Naive thymus-derived CD4-positive, alpha-beta T cell (primary cell): ENCODE data around the gene RAI1. TPM values are rescaled to one million over a fixed set of nuclear protein-coding genes. Genes with fewer than 3 reads are reported as not detected.

Experiments used
- ATAC-seq: fragments of 150-1000 bp; cut with Tn5 transposase; 2 replicates; pipeline ENCODE4 v1.10.0; 2021; ENCODE audit warnings: mild to moderate bottlenecking, moderate library complexity
- CTCF ChIA-PET: fragments of 350-600 bp; sonication (Branson Sonifier 250); formaldehyde crosslinking; loops from one replicate; lab custom pipeline; 2021; ENCODE audit warnings: antibody characterized with exemption; lab: Charles Lee
- POLR2A ChIA-PET: fragments of 350-600 bp; sonication (Branson Sonifier 250); formaldehyde crosslinking; loops from one replicate; lab custom pipeline; 2021; ENCODE audit warnings: antibody characterized with exemption, inconsistent platforms; lab: Charles Lee
- DNase-seq, 9 donors: peaks; one replicate each; pipeline versions ENCODE4 v3.0.0 to v3.0.0-alpha.2; 2020 to 2022; ENCODE audit warnings: mixed read lengths in 1 of 9
- H3K27ac ChIP-seq: one replicate; pipeline ENCODE4 v1.7.0; 2013; ENCODE audit warnings: mild to moderate bottlenecking, low read depth, low read length, moderate library complexity
- H3K27me3 ChIP-seq, 2 donors: one replicate each; pipeline ENCODE4 v1.7.0; 2013; ENCODE audit warnings: low read length in 2 of 2, mild to moderate bottlenecking in 2 of 2, moderate library complexity in 2 of 2; ENCODE audit not compliant: control insufficient read depth in 2 of 2, insufficient read depth in 2 of 2
- H3K36me3 ChIP-seq, 3 experiments: 1 replicate in 2 of 3; 2 replicates in 1 of 3; pipeline ENCODE4 v1.7.0; 2013; ENCODE audit warnings: low read length in 3 of 3, mild to moderate bottlenecking in 3 of 3, moderate library complexity in 1 of 3; ENCODE audit not compliant: insufficient read depth in 3 of 3, control insufficient read depth in 2 of 3
- H3K4me1 ChIP-seq, 2 donors: one replicate each; pipeline ENCODE4 v1.7.0; 2013; ENCODE audit warnings: low read length in 2 of 2, mild to moderate bottlenecking in 2 of 2, moderate library complexity in 1 of 2; ENCODE audit not compliant: control insufficient read depth in 2 of 2, insufficient read depth in 2 of 2
- H3K4me3 ChIP-seq: 2 replicates; pipeline ENCODE4 v1.7.0; 2013; ENCODE audit warnings: mild to moderate bottlenecking, low read length
- H3K9me3 ChIP-seq, 3 experiments: 1 replicate in 2 of 3; 2 replicates in 1 of 3; pipeline ENCODE4 v1.7.0; 2013; ENCODE audit warnings: low read length in 3 of 3; ENCODE audit not compliant: control insufficient read depth in 2 of 3
- H3K27ac Mint-ChIP-seq, 9 donors: one replicate each; pipeline ENCODE4 v1.8.0; 2020 to 2022; ENCODE audit warnings: mixed read lengths in 9 of 9, mild to moderate bottlenecking in 8 of 9, moderate library complexity in 5 of 9, inconsistent platforms in 2 of 9
- H3K27me3 Mint-ChIP-seq, 5 donors: one replicate each; pipeline ENCODE4 v1.8.0; 2021 to 2022; ENCODE audit warnings: mixed read lengths in 5 of 5, mild to moderate bottlenecking in 1 of 5
- H3K36me3 Mint-ChIP-seq, 5 donors: one replicate each; pipeline ENCODE4 v1.8.0; 2020 to 2022; ENCODE audit warnings: mixed read lengths in 5 of 5, mild to moderate bottlenecking in 3 of 5, inconsistent platforms in 1 of 5
- H3K4me1 Mint-ChIP-seq, 7 donors: one replicate each; pipeline ENCODE4 v1.8.0; 2020 to 2022; ENCODE audit warnings: mixed read lengths in 7 of 7, mild to moderate bottlenecking in 3 of 7, inconsistent platforms in 1 of 7
- H3K4me3 Mint-ChIP-seq, 10 donors: one replicate each; pipeline ENCODE4 v1.8.0; 2020 to 2022; ENCODE audit warnings: mild to moderate bottlenecking in 10 of 10, mixed read lengths in 10 of 10, moderate library complexity in 6 of 10, inconsistent platforms in 2 of 10
- H3K9me3 Mint-ChIP-seq, 11 donors: one replicate each; pipeline ENCODE4 v1.8.0; 2020 to 2022; ENCODE audit warnings: mixed read lengths in 11 of 11, mild to moderate bottlenecking in 4 of 11, inconsistent platforms in 1 of 11, moderate library complexity in 1 of 11
- intact Hi-C, 2 donors: fragments of 100-400 bp; cut with micrococcal nuclease; formaldehyde crosslinking; loops; one replicate each; pipeline ENCODE4 v1.15.1; 2023
- polyA plus RNA-seq, 2 donors: library from polyadenylated mRNA; unstranded; fragments of 300-500 nt; fragmentation: Illumina TruSeq; gene quantifications; one replicate each; pipeline ENCODE4 v1.2.3, GENCODE V29; 2021
- total RNA-seq, 6 experiments: library from RNA in 5 of 6; stranded (reverse) in 5 of 6; gene quantifications; 1 replicate in 5 of 6; 2 replicates in 1 of 6; pipeline ENCODE4 v1.2.3 and lab custom pipeline; 2021 to 2026

RAI1 gene
- total and polyA plus RNA-seq, 7 experiments from 2014 or later: 2.0 to 46.2 (median 21.2) TPM

- Mint-ChIP-seq H3K4me3 (no peak overlapping the region), H3K36me3 (peaks cover 0 to 3% (median 0%) of the 10 kb centered on the region in 5 donors), H3K27ac (peak overlapping the region in 1 of 9 donors; percentile 7), H3K9me3 (no peaks in the 10 kb centered on the region), H3K4me1 (peaks cover 22 to 38% (median 32%) of the 10 kb centered on the region in 7 donors), H3K27me3 (no peaks in the 10 kb centered on the region)
- DNase-seq (no peak), ATAC-seq (no peak)
- CTCF ChIA-PET: no interaction called here
- H3K27ac ChIP-seq: no peak overlapping the region
- intact Hi-C loops: no loop called here
- no peaks in the 10 kb centered on the region for H3K9me3 ChIP-seq
- H3K4me3 ChIP-seq: no peak overlapping the region
- no peaks in the 10 kb centered on the region for H3K27me3 ChIP-seq
- H3K4me1 ChIP-seq: peaks cover 0 to 14% of the 10 kb centered on the region in 2 donors
- POLR2A ChIA-PET: interaction anchor here (0.6 to 0.7 kb wide), 2 partner anchors 10 to 75 kb away, joined by 3 to 5 read pairs; no protein-coding TSS in a partner anchor
- H3K36me3 ChIP-seq: no peaks in the 10 kb centered on the region
These were observed 86.7 kb downstream of the RAI1 start for GRCh38 chr17:17767887-17768418.

GRCh38 chr17:17768424-17769088 is 87.3 kb downstream of the RAI1 start:
- no peak overlapping the region for H3K27ac ChIP-seq
- ChIA-PET CTCF (no interaction called here), POLR2A (no interaction called here)
- Mint-ChIP-seq H3K4me3 (no peak overlapping the region), H3K27me3 (no peaks in the 10 kb centered on the region), H3K9me3 (no peaks in the 10 kb centered on the region), H3K36me3 (peaks cover 0 to 3% (median 0%) of the 10 kb centered on the region in 5 donors), H3K4me1 (peaks cover 21 to 38% (median 32%) of the 10 kb centered on the region in 7 donors), H3K27ac (peak overlapping the region in 3 of 9 donors; percentile 10 to 36 (median 34))
- H3K36me3 ChIP-seq: no peaks in the 10 kb centered on the region
- no peaks in the 10 kb centered on the region for H3K27me3 ChIP-seq
- no peak for ATAC-seq
- no peak for DNase-seq
- H3K4me1 ChIP-seq: peaks cover 0 to 12% of the 10 kb centered on the region in 2 donors
- no peak overlapping the region for H3K4me3 ChIP-seq
- intact Hi-C loops: no loop called here
- H3K9me3 ChIP-seq: no peaks in the 10 kb centered on the region

DNA sequence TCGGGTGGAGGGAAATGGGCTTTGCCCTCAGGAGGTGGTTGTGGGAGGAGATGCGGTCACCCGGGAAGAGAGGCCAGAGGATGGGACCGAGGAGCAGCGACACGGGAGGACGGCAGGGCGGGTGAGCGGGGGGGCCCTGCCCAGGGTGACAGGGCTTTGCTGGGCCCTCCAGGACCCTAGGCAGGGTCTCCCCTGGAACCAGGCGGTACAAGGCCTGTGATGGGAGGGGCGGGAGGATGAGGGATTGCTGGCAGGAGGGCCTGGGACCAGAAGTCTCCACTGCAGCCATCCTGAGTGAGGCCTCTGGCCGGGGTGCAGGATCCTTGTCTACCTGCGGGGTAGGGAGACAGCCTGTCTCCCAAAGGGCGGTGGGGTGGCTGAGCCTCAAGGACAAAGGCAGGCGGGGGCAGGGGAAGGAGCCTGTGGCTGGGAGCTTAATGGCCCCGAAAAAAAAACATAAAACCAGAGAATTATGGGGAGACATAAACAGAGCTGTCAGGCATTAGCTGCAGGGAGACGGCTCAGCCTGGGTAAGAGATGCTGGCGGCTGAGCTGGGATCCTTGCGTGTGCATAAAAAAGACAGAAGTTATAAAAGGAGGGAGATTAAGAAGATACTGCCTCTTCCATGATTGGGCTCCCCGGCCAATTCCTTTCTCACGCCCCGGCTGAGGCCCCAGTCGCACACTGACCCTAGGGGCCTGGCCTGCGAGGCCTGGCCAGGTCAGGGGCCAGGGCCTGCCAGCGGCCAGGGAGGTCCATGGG is 88.8 kb downstream of the RAI1 start:
- no peaks in the 10 kb centered on the region for H3K36me3 Mint-ChIP-seq
- H3K9me3 Mint-ChIP-seq: no peaks in the 10 kb centered on the region
- peaks cover 13 to 34% (median 20%) of the 10 kb centered on the region in 7 donors for H3K4me1 Mint-ChIP-seq
- Histone ChIP-seq H3K27ac (no peak overlapping the region), H3K27me3 (no peaks in the 10 kb centered on the region), H3K36me3 (no peaks in the 10 kb centered on the region), H3K9me3 (no peaks in the 10 kb centered on the region), H3K4me1 (peaks cover 0 to 7% of the 10 kb centered on the region in 2 donors), H3K4me3 (no peak overlapping the region)
- no peaks in the 10 kb centered on the region for H3K27me3 Mint-ChIP-seq
- intact Hi-C loops: no loop called here
- ChIA-PET POLR2A (no interaction called here), CTCF (no interaction called here)
- H3K4me3 Mint-ChIP-seq: no peak overlapping the region
- H3K27ac Mint-ChIP-seq: no peak overlapping the region
- DNase-seq (no peak), ATAC-seq (no peak)

DNA sequence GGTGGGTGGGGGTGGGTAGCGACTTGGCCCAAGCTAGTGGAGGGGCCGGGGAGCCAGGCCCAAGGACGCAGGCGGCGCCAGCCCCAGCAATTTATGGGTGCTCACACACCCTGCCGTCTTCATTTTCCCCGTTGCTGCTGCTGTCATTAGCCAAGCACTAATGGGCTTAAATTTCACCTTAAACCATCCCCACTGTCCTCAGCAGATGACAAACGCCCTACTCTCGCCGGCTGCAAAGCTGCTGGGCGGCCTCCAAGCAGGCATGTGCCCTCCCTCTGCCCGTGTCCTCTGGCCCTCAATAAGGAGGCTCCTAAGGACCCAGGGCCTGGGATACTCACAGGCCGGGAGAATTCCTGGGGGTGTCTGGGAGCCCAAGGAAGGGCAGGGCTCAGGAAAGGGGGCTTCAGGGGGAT is 89.4 kb downstream of the RAI1 start:
- ChIA-PET CTCF (no interaction called here), POLR2A (no interaction called here)
- Mint-ChIP-seq H3K4me3 (no peak overlapping the region), H3K27ac (no peak overlapping the region), H3K27me3 (no peaks in the 10 kb centered on the region), H3K36me3 (no peaks in the 10 kb centered on the region), H3K4me1 (peaks cover 7 to 30% (median 17%) of the 10 kb centered on the region in 7 donors), H3K9me3 (no peaks in the 10 kb centered on the region)
- no peak overlapping the region for H3K27ac ChIP-seq
- H3K4me3 ChIP-seq: no peak overlapping the region
- DNase-seq (no peak), ATAC-seq (no peak)
- no peaks in the 10 kb centered on the region for H3K36me3 ChIP-seq
- peaks cover 0 to 7% of the 10 kb centered on the region in 2 donors for H3K4me1 ChIP-seq
- intact Hi-C loops: no loop called here
- H3K27me3 ChIP-seq: no peaks in the 10 kb centered on the region
- H3K9me3 ChIP-seq: no peaks in the 10 kb centered on the region

GRCh38 chr17:17771498-17772201 is 90.4 kb downstream of the RAI1 start:
- no peak overlapping the region for H3K4me3 ChIP-seq
- ATAC-seq (no peak), DNase-seq (no peak)
- H3K36me3 Mint-ChIP-seq: no peaks in the 10 kb centered on the region
- H3K9me3 ChIP-seq: no peaks in the 10 kb centered on the region
- H3K27me3 Mint-ChIP-seq: no peaks in the 10 kb centered on the region
- no peaks in the 10 kb centered on the region for H3K27me3 ChIP-seq
- no peaks in the 10 kb centered on the region for H3K4me1 ChIP-seq
- H3K4me1 Mint-ChIP-seq: peaks cover 0 to 21% (median 10%) of the 10 kb centered on the region in 7 donors
- intact Hi-C loops: no loop called here
- H3K27ac ChIP-seq: no peak overlapping the region
- POLR2A ChIA-PET: interaction anchor here (0.5 kb wide), 1 partner anchor 8 kb away, joined by 4 read pairs; no protein-coding TSS in a partner anchor
- no peaks in the 10 kb centered on the region for H3K36me3 ChIP-seq
- peak overlapping the region in 1 of 9 donors; percentile 48 for H3K27ac Mint-ChIP-seq
- no peaks in the 10 kb centered on the region for H3K9me3 Mint-ChIP-seq
- CTCF ChIA-PET: no interaction called here
- H3K4me3 Mint-ChIP-seq: no peak overlapping the region

- CTCF ChIA-PET: no interaction called here
- POLR2A ChIA-PET: no interaction called here
- Histone ChIP-seq H3K9me3 (no peaks in the 10 kb centered on the region), H3K36me3 (no peaks in the 10 kb centered on the region), H3K27ac (no peak overlapping the region), H3K27me3 (no peaks in the 10 kb centered on the region), H3K4me3 (no peak overlapping the region), H3K4me1 (no peaks in the 10 kb centered on the region)
- H3K9me3 Mint-ChIP-seq: no peaks in the 10 kb centered on the region
- H3K27ac Mint-ChIP-seq: peak overlapping the region in 4 of 9 donors; percentile 33 to 75 (median 55)
- intact Hi-C loops: no loop called here
- H3K27me3 Mint-ChIP-seq: no peaks in the 10 kb centered on the region
- H3K36me3 Mint-ChIP-seq: no peaks in the 10 kb centered on the region
- no peak for DNase-seq
- no peak for ATAC-seq
- H3K4me1 Mint-ChIP-seq: peaks cover 0 to 20% (median 8%) of the 10 kb centered on the region in 7 donors
- no peak overlapping the region for H3K4me3 Mint-ChIP-seq
These were observed 91.0 kb downstream of the RAI1 start for GRCh38 chr17:17772231-17772630.
